Lower leg skin (tissue), 3 donors: Measurements from ENCODE around the gene CXCL8.

Experiments used
- CTCF ChIP-seq, 3 donors: fragments of 450-650 bp; IDR thresholded peaks; one replicate each; pipeline ENCODE4 v1.5.1; 2016; ENCODE audit warnings: antibody characterized with exemption in 3 of 3, mild to moderate bottlenecking in 3 of 3, moderate library complexity in 2 of 3
- POLR2A ChIP-seq, 2 donors: fragments of 450-650 bp; IDR thresholded peaks; one replicate each; pipeline ENCODE4 v1.6.1; 2016 to 2017; ENCODE audit warnings: antibody characterized with exemption in 2 of 2, mild to moderate bottlenecking in 1 of 2, moderate library complexity in 1 of 2

- no peak for TF ChIP-seq POLR2A (IDR thresholded peaks at IDR 0.05)
- no peak for TF ChIP-seq CTCF (IDR thresholded peaks at IDR 0.05)
These were observed 8.3 kb upstream of the CXCL8 start for GRCh38 chr4:73731968-73732610.
